HL-60/S4 treated with retinoic acid at 250 ng/mL for 4 days and 3 days (cell line): ENCODE results near the gene RASA4B.
"Not testable (repeated sequence)": the region's sequence is repeated elsewhere in the genome, so short reads cannot be mapped to it uniquely, and the experiment has no call there.

Source experiments
- in situ Hi-C: fragments of 300-500 bp; cut with MboI; formaldehyde crosslinking; loops from 2 replicates; pipeline ENCODE4 v1.7.0; 2022; ENCODE audit warnings: low sequenced_read_pairs

RASA4B gene

DNA sequence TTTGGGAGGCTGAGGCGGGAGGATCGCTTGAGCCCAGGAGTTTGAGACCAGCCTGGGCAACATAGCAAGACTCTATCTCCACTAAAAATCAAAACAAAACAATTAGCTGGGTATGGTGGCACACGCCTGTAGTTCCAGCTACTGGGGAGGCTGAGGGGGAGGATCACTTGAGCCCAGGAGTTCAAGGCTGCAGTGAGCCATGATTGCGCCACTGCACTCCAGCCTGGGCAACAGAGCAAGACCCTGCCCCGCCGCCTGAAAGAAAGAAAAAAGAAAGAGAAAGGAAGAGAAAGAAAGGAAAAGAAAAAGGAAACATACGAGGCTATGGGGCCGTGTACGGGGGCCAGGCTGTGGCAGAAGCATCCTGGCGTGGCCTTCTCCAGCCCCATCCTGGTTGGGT is 62.6 kb downstream of the RASA4B start:
- in situ Hi-C loops = not testable (repeated sequence)

DNA sequence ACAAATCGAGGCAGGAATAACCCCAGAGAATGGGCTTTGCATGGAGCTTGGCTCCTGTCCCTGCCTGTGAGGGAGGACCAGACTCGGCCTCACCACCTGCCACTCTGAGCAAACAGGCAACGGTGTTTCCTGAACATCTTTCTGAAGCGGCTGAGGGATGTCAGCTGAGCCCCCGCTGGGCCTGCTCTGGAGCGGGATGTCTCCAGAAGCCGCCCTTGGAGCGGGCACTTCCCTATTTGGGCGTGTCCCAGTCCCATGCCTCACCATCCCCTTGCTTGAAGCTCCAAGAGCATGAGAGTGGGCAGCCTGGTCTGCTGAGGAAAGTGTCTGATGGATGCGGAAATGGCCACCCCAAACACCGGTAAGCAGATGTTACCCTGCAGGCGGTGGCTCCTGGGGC is 63.1 kb downstream of the RASA4B start:
- in situ Hi-C loops = no loop called here

DNA sequence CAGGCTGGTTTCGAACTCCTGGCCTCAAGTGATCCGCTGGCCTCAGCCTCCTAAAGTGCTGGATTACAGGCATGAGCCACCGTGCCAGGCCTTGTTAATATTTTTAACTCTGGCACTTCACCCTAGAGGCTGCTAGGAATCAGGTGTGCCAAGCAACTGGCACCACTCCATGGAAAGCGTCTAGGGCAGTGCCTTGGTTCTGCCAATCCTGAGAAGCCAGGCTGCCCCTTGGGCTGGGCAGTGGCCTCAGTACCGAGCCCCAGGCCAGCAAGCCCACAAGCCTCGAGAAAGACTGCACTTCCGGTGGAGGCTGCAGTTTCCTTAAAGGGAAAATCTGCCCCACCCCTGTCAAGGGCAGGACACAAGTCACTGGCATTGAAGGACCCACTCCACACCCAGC is 64.3 kb downstream of the RASA4B start:
- in situ Hi-C loops = no loop called here

DNA sequence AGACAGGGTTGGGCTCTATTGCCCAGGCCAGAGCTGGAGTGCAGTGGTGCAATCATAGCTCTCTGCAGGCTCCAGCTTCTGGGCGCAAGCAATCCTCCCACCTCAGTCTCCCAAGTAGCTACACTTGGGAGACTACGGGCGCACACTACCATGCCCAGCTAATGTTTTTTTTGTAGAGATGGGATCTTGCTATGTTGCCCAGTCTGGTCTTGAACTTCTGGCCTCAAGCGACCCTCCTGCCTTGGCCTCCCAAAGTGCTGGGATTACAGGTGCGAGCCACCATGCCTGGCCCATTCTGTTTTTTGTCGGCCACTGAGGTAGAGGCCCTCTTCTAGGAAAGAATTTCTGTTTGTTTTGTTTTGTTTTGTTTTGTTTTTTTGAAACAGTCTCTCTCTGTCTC is 65.1 kb downstream of the RASA4B start:
- in situ Hi-C loops = no loop called here

DNA sequence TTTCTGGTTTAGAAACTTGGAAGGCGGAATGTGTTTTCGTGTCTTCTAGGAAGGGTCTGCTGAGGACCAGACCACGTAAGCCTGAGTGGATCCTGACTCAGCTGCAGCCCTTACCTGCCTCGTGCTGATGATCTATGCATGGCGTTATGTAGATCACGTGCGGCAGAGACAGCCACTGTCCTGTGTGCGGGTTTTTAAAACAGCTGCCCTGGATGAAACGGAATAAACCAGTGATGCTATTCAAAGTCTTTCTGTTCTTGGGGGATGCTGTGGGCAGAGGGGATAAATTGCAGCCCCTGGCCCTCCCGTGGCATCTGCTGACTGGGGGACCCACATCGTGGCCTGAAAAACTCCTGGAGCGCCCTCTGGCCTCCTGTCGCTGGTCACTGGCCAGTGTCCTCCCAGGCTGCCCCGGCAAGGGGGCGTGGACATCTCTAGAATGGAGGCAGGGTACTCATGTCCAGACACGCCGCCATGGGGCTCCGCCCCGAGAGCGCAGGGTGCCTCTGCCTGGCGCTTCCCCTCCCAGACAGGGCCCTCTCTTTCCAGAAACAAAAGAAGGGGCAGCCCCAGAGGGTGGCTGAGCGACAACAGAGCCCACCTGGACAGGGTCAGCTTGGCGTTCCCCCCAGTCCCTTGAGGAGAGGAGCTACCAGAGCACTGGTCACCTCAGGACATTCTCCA is 66.1 kb downstream of the RASA4B start:
- in situ Hi-C loops = no loop called here

DNA sequence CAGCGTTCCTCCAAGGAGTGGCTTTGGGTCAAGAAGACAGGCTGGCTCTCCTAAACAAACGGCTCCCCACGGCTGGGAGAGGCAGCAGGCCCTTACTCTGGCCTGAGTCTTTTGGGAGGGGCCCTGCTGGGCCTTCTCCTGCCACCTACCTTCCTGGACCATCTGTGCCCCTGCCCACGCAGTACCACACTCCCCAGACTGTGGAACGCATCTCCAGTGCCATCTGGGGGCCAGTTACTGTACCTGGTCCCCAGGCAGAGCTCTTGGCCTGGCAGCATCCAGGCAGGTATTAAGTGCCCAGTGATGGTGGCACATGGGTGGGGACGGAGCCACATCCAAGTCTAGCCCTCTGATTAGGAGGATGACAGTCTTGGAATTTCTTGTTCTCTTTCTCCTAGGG is 67.3 kb downstream of the RASA4B start:
- in situ Hi-C loops = no loop called here

DNA sequence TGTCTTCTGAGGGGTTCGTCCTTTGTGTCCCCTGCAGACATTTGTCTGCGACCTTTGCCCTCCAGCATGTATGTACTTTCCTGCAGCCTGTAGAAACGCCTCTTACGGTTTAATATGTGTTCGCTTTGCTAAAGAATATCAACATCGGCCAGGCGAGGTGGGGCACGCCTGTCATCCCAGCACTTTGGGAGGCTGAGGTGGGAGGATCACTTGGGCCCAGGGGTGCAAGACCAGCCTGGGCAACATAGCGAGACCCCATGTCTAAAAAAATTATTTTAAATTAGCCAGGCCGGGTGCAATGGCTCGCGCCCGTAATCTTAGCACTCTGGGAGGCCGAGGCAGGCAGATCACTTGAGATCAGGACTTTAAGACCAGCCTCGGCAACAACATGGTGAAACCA is 68.4 kb downstream of the RASA4B start:
- in situ Hi-C loops = no loop called here

DNA sequence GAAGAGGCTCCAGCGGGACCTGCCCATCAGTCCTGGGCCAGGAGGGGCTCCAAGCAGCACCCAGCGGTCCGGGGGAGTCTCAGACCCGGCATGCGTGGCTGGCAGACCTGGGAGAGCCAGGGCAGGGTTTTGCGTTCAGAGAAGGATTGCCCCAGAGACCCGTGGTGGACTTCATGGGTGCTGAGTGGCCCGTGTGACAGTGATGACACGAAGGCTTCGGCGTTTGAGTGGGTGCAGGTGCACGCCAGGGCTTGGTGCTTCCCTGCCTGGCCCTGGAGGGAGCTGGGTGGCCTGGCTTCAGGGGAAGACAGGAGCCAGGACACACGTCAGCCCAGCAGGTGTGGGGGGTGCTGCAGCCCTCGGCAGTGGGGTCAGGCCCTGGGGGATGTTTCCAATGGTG is 70.3 kb downstream of the RASA4B start:
- in situ Hi-C loops = no loop called here

DNA sequence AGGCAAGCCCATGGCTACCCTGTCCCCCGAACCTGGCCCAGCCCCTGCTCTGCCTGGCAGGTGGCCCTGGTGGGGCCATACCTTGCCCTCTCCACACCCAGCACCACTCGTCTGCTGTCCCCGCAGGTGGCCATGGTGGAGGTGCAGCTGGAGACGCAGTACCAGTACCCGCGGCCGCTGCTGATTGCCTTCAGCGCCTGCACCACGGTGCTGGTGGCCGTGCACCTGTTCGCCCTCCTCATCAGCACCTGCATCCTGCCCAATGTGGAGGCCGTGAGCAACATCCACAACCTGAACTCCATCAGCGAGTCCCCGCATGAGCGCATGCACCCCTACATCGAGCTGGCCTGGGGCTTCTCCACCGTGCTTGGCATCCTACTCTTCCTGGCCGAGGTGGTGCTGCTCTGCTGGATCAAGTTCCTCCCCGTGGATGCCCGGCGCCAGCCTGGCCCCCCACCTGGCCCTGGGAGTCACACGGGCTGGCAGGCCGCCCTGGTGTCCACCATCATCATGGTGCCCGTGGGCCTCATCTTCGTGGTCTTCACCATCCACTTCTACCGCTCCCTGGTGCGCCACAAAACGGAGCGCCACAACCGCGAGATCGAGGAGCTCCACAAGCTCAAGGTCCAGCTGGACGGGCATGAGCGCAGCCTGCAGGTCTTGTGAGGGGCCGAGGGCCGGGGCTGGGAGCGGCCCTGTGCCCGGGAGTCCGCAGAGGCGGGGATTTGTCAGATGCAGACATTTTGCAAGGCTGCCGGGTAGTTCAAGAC is 71.0 kb downstream of the RASA4B start:
- in situ Hi-C loops = no loop called here

DNA sequence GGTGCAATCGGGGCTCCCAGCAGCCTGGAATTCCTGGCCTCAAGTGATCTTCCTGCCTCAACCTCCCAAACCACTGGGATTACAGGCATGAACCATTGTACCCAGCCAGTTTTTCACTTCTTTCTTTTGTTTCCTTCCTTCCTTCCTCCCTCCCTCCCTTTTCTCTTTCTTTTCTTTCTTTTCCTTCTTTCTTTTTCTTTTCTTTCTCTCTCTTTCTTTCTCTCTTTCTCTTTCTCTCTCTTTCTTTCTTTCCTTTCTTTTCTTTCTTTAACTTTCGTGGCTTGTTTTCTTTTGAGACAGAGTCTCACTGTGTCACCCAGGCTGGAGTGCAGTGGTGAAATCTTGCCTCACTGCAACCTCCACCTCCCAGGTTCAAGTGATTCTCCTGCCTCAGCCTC is 71.9 kb downstream of the RASA4B start:
- in situ Hi-C loops = no loop called here

DNA sequence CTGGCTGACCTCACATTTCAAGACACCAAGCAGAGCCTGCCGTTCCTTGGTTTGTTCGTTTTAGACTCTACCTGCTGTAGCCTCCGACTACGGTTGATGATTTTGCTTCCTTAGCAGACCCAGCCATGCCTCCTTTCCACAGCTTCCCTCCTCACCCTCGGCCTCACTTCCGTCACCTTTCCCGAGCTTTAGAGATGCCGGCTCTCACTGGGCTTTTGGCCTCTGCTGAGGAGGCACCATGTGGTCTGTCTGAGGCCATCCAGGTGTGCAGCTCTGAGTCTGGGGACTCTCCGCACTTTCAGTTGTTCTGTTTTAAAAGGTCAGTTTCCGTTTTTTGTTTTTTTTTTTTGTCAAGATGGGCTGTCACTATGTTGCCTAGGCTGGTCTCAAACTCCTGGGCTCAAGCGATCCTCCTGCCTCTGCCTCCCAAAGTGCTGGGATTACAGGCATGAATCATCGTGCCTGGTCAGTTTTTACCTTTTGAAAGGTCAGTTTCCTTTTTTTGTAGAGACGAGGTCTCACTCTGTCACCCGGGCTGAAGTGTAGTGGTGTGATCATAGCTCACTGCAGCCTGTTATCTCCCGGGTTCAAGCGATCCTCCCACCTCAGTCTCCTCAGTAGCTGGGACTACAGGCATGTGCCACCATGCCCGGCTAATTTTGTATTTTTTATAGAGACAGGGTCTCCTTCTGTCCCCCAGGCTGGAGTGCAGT is 72.5 kb downstream of the RASA4B start:
- in situ Hi-C loops = no loop called here

DNA sequence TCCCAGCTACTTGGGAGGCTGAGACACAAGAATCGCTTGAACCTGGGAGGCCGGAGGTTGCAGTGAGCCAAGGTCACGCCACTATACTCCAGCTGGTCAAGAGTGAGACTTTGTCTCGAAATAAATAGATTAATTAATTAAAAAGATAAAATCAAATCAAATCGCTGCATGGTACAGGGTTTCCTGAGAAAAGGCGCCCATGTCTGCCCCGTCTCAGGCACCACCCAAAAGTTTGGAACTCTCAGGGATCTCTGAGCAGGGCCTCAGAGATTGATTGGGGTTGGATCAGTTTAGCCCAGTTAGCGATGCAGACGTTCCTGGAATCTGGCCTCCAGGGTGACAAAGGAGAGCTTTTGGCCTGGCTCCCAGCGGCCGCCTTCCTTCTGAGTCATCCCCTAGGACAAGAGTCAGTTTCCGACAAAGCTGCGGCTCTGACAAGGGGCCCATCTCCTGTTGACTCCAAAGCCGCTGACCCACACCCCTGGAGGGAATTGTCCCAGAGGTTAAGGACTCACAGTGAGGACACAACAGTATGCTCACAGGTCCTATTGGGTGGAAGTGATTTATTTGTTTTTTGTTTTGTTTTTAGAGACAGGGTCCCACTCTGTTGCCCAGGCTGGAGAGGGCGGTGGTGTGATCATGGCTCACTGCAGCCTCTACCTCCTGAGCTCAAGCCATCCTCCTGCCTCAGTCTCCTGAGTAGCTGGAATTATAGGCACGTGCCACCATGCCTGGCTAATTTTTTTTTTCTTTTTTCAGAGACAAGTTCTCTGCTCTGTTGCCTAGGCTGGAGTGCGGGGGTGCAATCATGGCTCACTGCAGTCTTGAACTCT is 77.4 kb downstream of the RASA4B start:
- in situ Hi-C loops = no loop called here

DNA sequence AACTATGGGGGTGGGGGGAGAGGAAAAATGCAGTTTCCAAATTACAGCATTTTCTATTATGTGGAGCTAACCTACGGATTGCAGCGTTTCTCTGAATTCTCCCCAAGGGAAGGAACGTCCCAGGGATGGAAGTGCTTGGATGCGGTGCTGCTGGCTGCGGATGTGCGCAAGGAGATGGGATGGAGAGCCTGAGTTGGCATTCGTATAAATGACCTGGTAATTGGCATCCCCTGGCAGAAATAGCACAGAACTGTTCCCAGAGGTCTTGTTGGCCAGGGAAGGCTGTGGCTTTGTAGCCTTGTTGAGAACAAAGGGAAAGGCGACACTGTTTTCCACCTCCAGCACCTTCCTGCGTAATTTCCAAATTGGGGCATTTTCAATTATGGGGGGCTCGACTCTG is 81.5 kb downstream of the RASA4B start:
- in situ Hi-C loops = no loop called here

DNA sequence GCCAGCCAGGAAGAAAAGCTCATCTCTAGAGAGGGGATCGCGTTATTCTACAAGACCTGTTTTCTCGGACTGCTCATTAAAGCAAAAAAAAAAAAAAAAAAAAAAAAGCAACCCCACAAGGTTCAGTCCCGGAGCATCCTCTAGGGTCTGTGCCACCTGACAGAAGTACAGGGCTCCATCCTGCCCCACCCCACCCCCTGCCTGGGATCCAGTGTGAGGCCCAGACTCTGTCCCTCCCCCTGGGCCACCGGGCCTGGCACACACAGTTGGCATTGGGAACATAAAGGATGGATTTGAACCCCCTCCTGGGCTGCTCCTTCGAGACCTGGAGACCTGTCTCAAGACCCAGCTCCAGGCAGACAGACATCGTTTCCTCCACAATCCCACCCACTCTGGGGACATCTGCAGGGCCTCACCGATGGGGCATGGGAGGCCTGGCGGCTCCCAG is 83.5 kb downstream of the RASA4B start:
- in situ Hi-C loops = no loop called here

DNA sequence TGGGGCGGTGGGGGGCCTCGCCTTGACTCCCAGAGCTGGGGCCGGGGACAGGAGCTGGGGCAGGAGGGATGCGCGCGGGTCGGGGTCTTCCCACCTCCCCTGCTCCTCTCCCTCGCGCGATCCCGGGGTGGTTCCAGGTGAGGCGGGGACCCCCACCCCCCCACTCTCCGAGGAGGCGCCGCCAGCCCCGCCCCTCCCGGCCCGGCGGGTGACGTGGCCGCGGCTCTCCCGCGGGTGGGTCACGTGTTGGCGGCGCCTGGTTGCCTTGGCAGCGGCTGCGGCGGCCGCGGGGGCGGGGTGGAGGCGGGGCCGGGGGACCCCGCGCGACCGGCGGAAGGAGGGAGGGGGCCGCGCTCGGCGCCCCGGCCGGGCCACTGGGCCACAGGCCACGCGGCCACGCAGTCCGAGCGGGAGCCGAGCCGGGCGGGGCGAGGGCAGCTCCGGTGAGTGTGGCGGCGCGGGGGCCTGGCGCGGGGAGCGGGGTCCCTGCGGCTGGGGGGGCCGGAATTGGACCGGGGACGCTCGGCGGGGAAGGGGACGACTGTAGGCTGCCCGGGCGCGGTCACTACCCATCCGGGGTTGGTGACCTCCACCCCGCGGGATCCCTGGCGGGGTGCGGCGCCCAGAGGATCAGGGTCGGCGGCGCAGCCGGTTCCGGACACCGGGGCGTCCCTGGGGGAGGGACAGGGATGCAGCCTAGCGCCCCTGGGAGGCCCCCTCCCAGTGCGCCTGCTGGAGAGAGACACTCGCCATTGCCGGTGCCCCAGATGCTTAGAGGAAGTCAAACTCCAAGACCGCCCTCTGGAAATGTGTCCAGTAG is 84.1 kb downstream of the RASA4B start, which contains the start of gene ORAI2:
Gene ORAI2, plus strand, starts transcription at position 357 of the 820 bp plus-strand sequence. CDS start 5,382 bp downstream, outside the sequence.
- in situ Hi-C loops = no loop called here
